ENCODE results near the gene BTK.
"Not testable (repeated sequence)": the region's sequence is repeated elsewhere in the genome, so short reads cannot be mapped to it uniquely, and the experiment has no call there.

Gene BTK

DNA sequence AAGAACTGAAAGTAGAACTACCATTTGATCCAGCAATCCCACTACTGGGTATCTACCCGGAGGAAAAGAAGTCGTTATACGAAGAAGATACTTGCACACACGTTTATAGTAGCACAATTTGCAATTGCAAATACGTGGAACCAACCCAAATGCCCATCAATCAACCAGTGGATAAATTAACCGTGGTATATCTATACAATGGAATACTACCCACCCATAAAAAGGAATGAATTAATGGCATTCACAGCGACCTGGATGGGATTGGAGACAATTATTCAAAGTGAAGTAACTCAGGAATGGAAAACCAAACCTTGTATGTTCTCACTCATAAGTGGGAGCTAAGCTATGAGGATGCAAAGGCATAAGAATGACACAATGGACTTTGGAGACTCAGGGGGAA lies 51.7 kb downstream of the BTK start:
- not testable (repeated sequence) for DNase-seq

GRCh38 chrX:101326600-101326999 lies 59.4 kb downstream of the BTK start:
- not testable (repeated sequence) for DNase-seq

GRCh38 chrX:101303790-101304189 lies 82.2 kb downstream of the BTK start:
- DNase-seq = no peak
